Keratinocyte (primary cell): ENCODE measurements around the gene PARP1. TPM values are rescaled to one million over a fixed set of nuclear protein-coding genes. Genes with fewer than 3 reads are reported as not detected.
A peak's percentile ranks its signal among the peaks of the same experiment; 100 is the strongest.

Source experiments
- DNase-seq: peaks from one replicate; pipeline ENCODE4 v3.0.0-alpha.2; 2011; ENCODE audit warnings: low read depth, missing footprints, low spot score
- FAIRE-seq: peaks from 2 replicates; lab custom pipeline; 2011; peaks lifted over from hg19 to GRCh38; lab: Jason Lieb, UNC
- H2AFZ ChIP-seq: 2 replicates; pipeline ENCODE4 v1.6.0; 2012; ENCODE audit warnings: low read length, control low read depth, inconsistent platforms; ENCODE audit not compliant: control insufficient read depth
- H3K27ac ChIP-seq: 2 replicates; pipeline ENCODE4 v1.5.1; 2011; ENCODE audit warnings: low read length; ENCODE audit not compliant: control insufficient read depth, insufficient read depth
- H3K27me3 ChIP-seq: 3 replicates; pipeline ENCODE4 v1.6.0; 2011; ENCODE audit warnings: low read length; ENCODE audit not compliant: control insufficient read depth, insufficient read depth; ENCODE audit errors: extremely low read depth
- H3K36me3 ChIP-seq, 2 experiments: 2 replicates in 1 of 2; 3 replicates in 1 of 2; pipeline ENCODE4 v1.5.1; 2011; ENCODE audit warnings: low read length in 2 of 2, mild to moderate bottlenecking in 1 of 2; ENCODE audit not compliant: control insufficient read depth in 2 of 2, insufficient read depth in 2 of 2; ENCODE audit errors: extremely low read depth in 1 of 2
- H3K4me1 ChIP-seq: 3 replicates; pipeline ENCODE4 v1.5.1; 2011; ENCODE audit warnings: low read length; ENCODE audit not compliant: control insufficient read depth, insufficient read depth; ENCODE audit errors: extremely low read depth
- H3K4me2 ChIP-seq: 3 replicates; pipeline ENCODE4 v1.6.0; 2011; ENCODE audit warnings: low read depth, low read length; ENCODE audit not compliant: control insufficient read depth, insufficient read depth; ENCODE audit errors: extremely low read depth
- H3K4me3 ChIP-seq, 3 experiments: fragments of 200-600 bp in 1 of 3; sonication (generic) in 1 of 3; 2 replicates in 2 of 3; 3 replicates in 1 of 3; pipeline ENCODE4 v1.5.1; 2011 to 2016; ENCODE audit warnings: low read length in 3 of 3, mild to moderate bottlenecking in 3 of 3, control low read depth in 2 of 3, inconsistent platforms in 1 of 3, low read depth in 1 of 3, mixed read lengths in 1 of 3, mixed run types in 1 of 3, moderate library complexity in 1 of 3; ENCODE audit not compliant: control insufficient read depth in 2 of 3, insufficient read depth in 2 of 3; ENCODE audit errors: extremely low read depth in 1 of 3
- H3K79me2 ChIP-seq: 2 replicates; pipeline ENCODE4 v1.6.0; 2012; ENCODE audit warnings: low read length; ENCODE audit not compliant: control insufficient read depth, insufficient read depth
- H3K9ac ChIP-seq: 3 replicates; pipeline ENCODE4 v1.6.0; 2011; ENCODE audit warnings: low read length; ENCODE audit not compliant: control insufficient read depth, insufficient read depth; ENCODE audit errors: extremely low read depth
- H3K9me1 ChIP-seq: 3 replicates; pipeline ENCODE4 v1.6.0; 2011; ENCODE audit warnings: low read length; ENCODE audit not compliant: control insufficient read depth, insufficient read depth; ENCODE audit errors: extremely low read depth
- H3K9me3 ChIP-seq: 2 replicates; pipeline ENCODE4 v1.5.1; 2012; ENCODE audit warnings: low read depth, low read length; ENCODE audit not compliant: control insufficient read depth
- H4K20me1 ChIP-seq: 3 replicates; pipeline ENCODE4 v1.6.0; 2011; ENCODE audit warnings: low read length; ENCODE audit not compliant: control insufficient read depth, insufficient read depth; ENCODE audit errors: extremely low read depth
- CTCF ChIP-seq, 3 experiments: IDR thresholded peaks in 1 of 3; conservative IDR thresholded peaks in 1 of 3; optimal IDR thresholded peaks in 1 of 3; 2 replicates in 2 of 3; 3 replicates in 1 of 3; pipeline versions ENCODE3 to v1.5.1; 2011; ENCODE audit warnings: low read length in 3 of 3, mild to moderate bottlenecking in 3 of 3, moderate library complexity in 2 of 3, control low read depth in 1 of 3, inconsistent platforms in 1 of 3; ENCODE audit not compliant: insufficient read depth in 2 of 3; ENCODE audit errors: extremely low read depth in 1 of 3
- EZH2 ChIP-seq: IDR thresholded peaks from one replicate; pipeline ENCODE4 v1.6.1; 2012; ENCODE audit warnings: inconsistent platforms, mild to moderate bottlenecking, low read length, moderate library complexity
- dilution Hi-C: fragments of 300-500 bp; cut with MboI; formaldehyde crosslinking; loops from one replicate; pipeline ENCODE4 v1.7.0; 2020; ENCODE audit warnings: low sequenced_read_pairs; ENCODE audit not compliant: extremely low pct_ligation_motif_present
- polyA plus RNA-seq, 5 experiments: library from polyadenylated mRNA; depleted of rRNA in 3 of 5; stranded (reverse) in 3 of 5; stranded (forward) in 1 of 5; unstranded in 1 of 5; fragments of >200 nt; gene quantifications; 1 replicate in 1 of 5; 2 replicates in 3 of 5; 3 replicates in 1 of 5; pipeline versions ENCODE4 v1.2.1 to v1.2.3, GENCODE V29; 2011 to 2012; ENCODE audit warnings: missing spikeins in 2 of 5, low read depth in 1 of 5, low replicate concordance in 1 of 5

The PARP1 gene
- polyA plus RNA-seq, 1 donor (not counting 4 experiments of a cell fraction or from before 2014, with no cell fraction given), result 62.9 TPM

GRCh38 chr1:226404063-226404903 is 3.6 kb downstream of the PARP1 start:
- no peak for DNase-seq
- no peaks in the 10 kb centered on the region for H3K27me3 ChIP-seq
- peaks cover 8 to 20% of the 10 kb centered on the region in 2 experiments for H3K36me3 ChIP-seq
- no peak overlapping the region for H3K4me3 ChIP-seq
- H3K9ac ChIP-seq, result no peak overlapping the region
- no peak overlapping the region for H2AFZ ChIP-seq
- peaks cover 8% of the 10 kb centered on the region for H3K9me1 ChIP-seq
- H3K27ac ChIP-seq, result no peak overlapping the region
- dilution Hi-C loops, result no loop called here
- no peak overlapping the region for H3K4me2 ChIP-seq
- no peak for TF ChIP-seq CTCF (optimal IDR thresholded peaks at IDR 0.05 in 1 of 3, IDR thresholded peaks at IDR 0.05 in 1 of 3, conservative IDR thresholded peaks at IDR 0.05 in 1 of 3; ENCODE audit: extremely low read depth in 1 of 3, insufficient read depth in 2 of 3, low read length in 3 of 3)
- TF ChIP-seq EZH2, result no peak
- no peak for FAIRE-seq
- H4K20me1 ChIP-seq, result peaks cover 5% of the 10 kb centered on the region
- H3K4me1 ChIP-seq, result peaks cover 14% of the 10 kb centered on the region
- H3K79me2 ChIP-seq, result peaks cover 44% of the 10 kb centered on the region
- no peaks in the 10 kb centered on the region for H3K9me3 ChIP-seq

- no peak for FAIRE-seq
Measured at GRCh38 chr1:226403201-226404034, 4.5 kb downstream of the PARP1 start.

More at GRCh38 chr1:226403201-226404034, 4.5 kb downstream of the PARP1 start:
- Histone ChIP-seq H3K9ac (no peak overlapping the region), H3K79me2 (peaks cover 44% of the 10 kb centered on the region), H3K36me3 (peaks cover 10 to 21% of the 10 kb centered on the region in 2 experiments), H3K9me3 (no peaks in the 10 kb centered on the region), H3K27me3 (no peaks in the 10 kb centered on the region), H2AFZ (no peak overlapping the region), H3K27ac (no peak overlapping the region), H3K4me2 (no peak overlapping the region), H3K4me1 (peaks cover 14% of the 10 kb centered on the region), H3K9me1 (peaks cover 8% of the 10 kb centered on the region), H3K4me3 (no peak overlapping the region), H4K20me1 (peaks cover 5% of the 10 kb centered on the region)
- dilution Hi-C loops, result no loop called here
- DNase-seq, result peak; percentile 5
- TF ChIP-seq CTCF (optimal IDR thresholded peaks at IDR 0.05 in 1 of 3, IDR thresholded peaks at IDR 0.05 in 1 of 3, conservative IDR thresholded peaks at IDR 0.05 in 1 of 3; ENCODE audit: extremely low read depth in 1 of 3, insufficient read depth in 2 of 3, low read length in 3 of 3) (peak; percentile 16 to 26 (median 20)), EZH2 (no peak)
